B cell (primary cell): ENCODE results near the gene SEMA4F. TPM values are rescaled to one million over a fixed set of nuclear protein-coding genes. Genes with fewer than 3 reads are reported as not detected.

Source experiments
- ATAC-seq: fragments of 200-7000 bp; cut with Tn5 transposase; one replicate; pipeline ENCODE4 v1.10.0; 2021; ENCODE audit warnings: low read depth, mild to moderate bottlenecking, moderate number of reproducible peaks, moderate library complexity
- CTCF ChIA-PET: fragments of 350-600 bp; sonication (Branson Sonifier 250); formaldehyde crosslinking; loops from one replicate; lab custom pipeline; 2021; ENCODE audit warnings: antibody characterized with exemption, inconsistent platforms; lab: Charles Lee
- POLR2A ChIA-PET: fragments of 350-600 bp; sonication (Branson Sonifier 250); formaldehyde crosslinking; loops from one replicate; lab custom pipeline; 2021; ENCODE audit warnings: antibody characterized with exemption; lab: Charles Lee
- DNase-seq: peaks from one replicate; pipeline ENCODE4 v3.0.0; 2013
- H2AFZ ChIP-seq: 2 replicates; pipeline ENCODE4 v1.6.1; 2012; ENCODE audit warnings: mild to moderate bottlenecking, low read depth, low read length; ENCODE audit not compliant: insufficient read depth, poor library complexity, severe bottlenecking
- H3K27ac ChIP-seq, 2 donors: 1 replicate in 1 of 2; 2 replicates in 1 of 2; pipeline ENCODE4 v1.5.1; 2012 to 2013; ENCODE audit warnings: low read length in 2 of 2, mild to moderate bottlenecking in 2 of 2, moderate library complexity in 1 of 2
- H3K27me3 ChIP-seq, 4 experiments: fragments of 200-600 bp in 1 of 4; sonication (generic) in 1 of 4; replicated peaks in 1 of 4; 1 replicate in 2 of 4; 2 replicates in 2 of 4; pipeline versions ENCODE4 v1.6.1 to v1.7.0; 2013 to 2016; ENCODE audit warnings: low read length in 3 of 4, mild to moderate bottlenecking in 2 of 4, mixed read lengths in 1 of 4, moderate library complexity in 1 of 4; ENCODE audit not compliant: insufficient read depth in 4 of 4, control insufficient read depth in 3 of 4; ENCODE audit errors: control extremely low read depth in 1 of 4
- H3K36me3 ChIP-seq, 2 experiments: replicated peaks in 1 of 2; 1 replicate in 1 of 2; 2 replicates in 1 of 2; pipeline versions ENCODE4 v1.6.1 to v1.7.1; 2013; ENCODE audit warnings: low read length in 1 of 2; ENCODE audit not compliant: insufficient read depth in 2 of 2, control insufficient read depth in 1 of 2; ENCODE audit errors: control extremely low read depth in 1 of 2, extremely low read depth in 1 of 2
- H3K4me1 ChIP-seq, 2 donors: fragments of 200-600 bp in 1 of 2; sonication (generic) in 1 of 2; 1 replicate in 1 of 2; 2 replicates in 1 of 2; pipeline versions ENCODE4 v1.5.1 to v1.6.1; 2013 to 2017; ENCODE audit warnings: low read length in 2 of 2; ENCODE audit not compliant: control insufficient read depth in 2 of 2, insufficient read depth in 2 of 2
- H3K4me2 ChIP-seq: replicated peaks from 2 replicates; pipeline ENCODE3; 2012; ENCODE audit warnings: mild to moderate bottlenecking, low read depth, low read length; ENCODE audit not compliant: poor library complexity, severe bottlenecking
- H3K4me3 ChIP-seq, 5 experiments: fragments of 200-600 bp in 1 of 5; sonication (generic) in 1 of 5; 1 replicate in 3 of 5; 2 replicates in 2 of 5; pipeline versions ENCODE4 v1.5.1 to v1.7.0; 2011 to 2016; ENCODE audit warnings: low read length in 4 of 5, mild to moderate bottlenecking in 4 of 5, low read depth in 2 of 5, control low read depth in 1 of 5, moderate library complexity in 1 of 5; ENCODE audit not compliant: insufficient read depth in 1 of 5; ENCODE audit errors: control extremely low read depth in 1 of 5, extremely low read depth in 1 of 5
- H3K79me2 ChIP-seq: fragments of 200-600 bp; sonication (generic); one replicate; pipeline ENCODE4 v1.6.0; 2016; ENCODE audit warnings: low read length; ENCODE audit not compliant: control insufficient read depth, insufficient read depth
- H3K9ac ChIP-seq: fragments of 200-600 bp; sonication (generic); 2 replicates; pipeline ENCODE4 v1.6.1; 2017; ENCODE audit warnings: mild to moderate bottlenecking, low read length, moderate library complexity
- H3K9me3 ChIP-seq, 3 donors: one replicate each; pipeline versions ENCODE4 v1.6.1 to v1.7.1; 2013; ENCODE audit warnings: low read length in 2 of 3; ENCODE audit not compliant: control insufficient read depth in 2 of 3, insufficient read depth in 1 of 3; ENCODE audit errors: control extremely low read depth in 1 of 3
- H4K20me1 ChIP-seq: 2 replicates; pipeline ENCODE4 v1.6.0; 2012; ENCODE audit warnings: mild to moderate bottlenecking, low read length; ENCODE audit not compliant: insufficient read depth, control insufficient read depth, poor library complexity, severe bottlenecking
- H3K27ac Mint-ChIP-seq: one replicate; pipeline ENCODE4 v1.8.0; 2021; ENCODE audit warnings: mixed read lengths
- H3K27me3 Mint-ChIP-seq: one replicate; pipeline ENCODE4 v1.8.0; 2021; ENCODE audit warnings: mixed read lengths
- H3K4me1 Mint-ChIP-seq: one replicate; pipeline ENCODE4 v1.8.0; 2021; ENCODE audit warnings: mixed read lengths
- H3K4me3 Mint-ChIP-seq: one replicate; pipeline ENCODE4 v1.8.0; 2021; ENCODE audit warnings: mixed read lengths
- H3K9me3 Mint-ChIP-seq: one replicate; pipeline ENCODE4 v1.8.0; 2022; ENCODE audit warnings: mixed read lengths; ENCODE audit not compliant: insufficient read depth
- EZH2 ChIP-seq: IDR thresholded peaks from 2 replicates; pipeline ENCODE4 v1.6.1; 2012; ENCODE audit warnings: borderline replicate concordance, low read depth, mild to moderate bottlenecking, moderate library complexity, low read length; ENCODE audit not compliant: insufficient read depth, poor library complexity, severe bottlenecking
- WGBS: methylation state at CpG from one replicate; pipeline ENCODE4 v1.1.5; 2013; ENCODE audit warnings: missing lambda C conversion rate; ENCODE audit not compliant: insufficient coverage; 5-methylcytosine and 5-hydroxymethylcytosine counted together
- intact Hi-C: fragments of 100-400 bp; cut with micrococcal nuclease; formaldehyde crosslinking; loops from one replicate; pipeline ENCODE4 v1.10.0; 2022
- polyA plus RNA-seq: library from polyadenylated mRNA; depleted of rRNA; stranded (reverse); fragments of >200 nt; gene quantifications from 2 replicates; pipeline ENCODE4 v1.2.3, GENCODE V29; 2012
- total RNA-seq, 2 donors: library from RNA; stranded (reverse); fragments of 120-200 nt in 1 of 2; gene quantifications; 1 replicate in 1 of 2; 2 replicates in 1 of 2; pipeline versions ENCODE4 v1.2.3 to v1.2.4, GENCODE V29; 2013 to 2022
- TF ChIP-seq, protein P1 (sequence below): fragments of 200-600 bp; IDR thresholded peaks from one replicate; pipeline ENCODE4 v1.8.0; 2022; ENCODE audit warnings: antibody characterized with exemption, mild to moderate bottlenecking

SEMA4F gene
- total and polyA plus RNA-seq, 2 donors (not counting 1 experiment from before 2014, with no cell fraction given): 5.4 to 19.3 TPM

DNA sequence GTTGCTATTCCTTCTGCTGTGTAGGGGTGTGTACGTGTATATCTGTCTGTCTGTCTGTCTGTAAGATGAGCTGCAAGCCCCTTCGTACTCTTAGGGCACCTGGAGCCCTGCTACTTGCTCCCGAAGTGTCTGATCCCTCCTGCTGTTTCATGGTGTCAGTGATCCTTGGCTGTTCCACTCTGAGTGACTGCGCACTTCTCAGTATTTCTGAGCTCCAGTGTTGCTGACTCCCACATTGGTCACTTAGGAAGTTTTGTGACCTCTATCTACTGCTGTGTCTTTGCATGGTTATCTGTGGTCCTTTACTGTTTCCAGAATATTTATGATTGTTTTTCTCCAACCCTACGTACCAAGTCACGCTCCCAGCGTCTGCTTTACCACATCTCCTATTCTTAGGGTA is 16.2 kb downstream of the SEMA4F start:
- Mint-ChIP-seq H3K4me3 (no peak overlapping the region), H3K27me3 (no peaks in the 10 kb centered on the region), H3K9me3 (no peaks in the 10 kb centered on the region), H3K4me1 (no peaks in the 10 kb centered on the region), H3K27ac (no peak overlapping the region)
- H3K9ac ChIP-seq: no peak overlapping the region
- no peak overlapping the region for H3K4me2 ChIP-seq
- no peaks in the 10 kb centered on the region for H3K79me2 ChIP-seq
- H3K36me3 ChIP-seq: peaks cover 0 to 14% of the 10 kb centered on the region in 2 experiments
- intact Hi-C loops: no loop called here
- H3K4me1 ChIP-seq: no peaks in the 10 kb centered on the region
- no peaks in the 10 kb centered on the region for H3K27me3 ChIP-seq
- ChIA-PET CTCF (no interaction called here), POLR2A (no interaction called here)
- 96% methylated on average over 4 of the region's 7 CpGs for WGBS
- no peak overlapping the region for H2AFZ ChIP-seq
- DNase-seq: no peak
- ATAC-seq: no peak
- H3K4me3 ChIP-seq: no peak overlapping the region
- H3K27ac ChIP-seq: no peak overlapping the region
- H3K9me3 ChIP-seq: no peaks in the 10 kb centered on the region
- no peak for TF ChIP-seq EZH2
- TF ChIP-seq, protein P1, sequence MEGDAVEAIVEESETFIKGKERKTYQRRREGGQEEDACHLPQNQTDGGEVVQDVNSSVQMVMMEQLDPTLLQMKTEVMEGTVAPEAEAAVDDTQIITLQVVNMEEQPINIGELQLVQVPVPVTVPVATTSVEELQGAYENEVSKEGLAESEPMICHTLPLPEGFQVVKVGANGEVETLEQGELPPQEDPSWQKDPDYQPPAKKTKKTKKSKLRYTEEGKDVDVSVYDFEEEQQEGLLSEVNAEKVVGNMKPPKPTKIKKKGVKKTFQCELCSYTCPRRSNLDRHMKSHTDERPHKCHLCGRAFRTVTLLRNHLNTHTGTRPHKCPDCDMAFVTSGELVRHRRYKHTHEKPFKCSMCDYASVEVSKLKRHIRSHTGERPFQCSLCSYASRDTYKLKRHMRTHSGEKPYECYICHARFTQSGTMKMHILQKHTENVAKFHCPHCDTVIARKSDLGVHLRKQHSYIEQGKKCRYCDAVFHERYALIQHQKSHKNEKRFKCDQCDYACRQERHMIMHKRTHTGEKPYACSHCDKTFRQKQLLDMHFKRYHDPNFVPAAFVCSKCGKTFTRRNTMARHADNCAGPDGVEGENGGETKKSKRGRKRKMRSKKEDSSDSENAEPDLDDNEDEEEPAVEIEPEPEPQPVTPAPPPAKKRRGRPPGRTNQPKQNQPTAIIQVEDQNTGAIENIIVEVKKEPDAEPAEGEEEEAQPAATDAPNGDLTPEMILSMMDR: no peak
- no peaks in the 10 kb centered on the region for H4K20me1 ChIP-seq

GRCh38 chr2:74671479-74671878 is 17.4 kb downstream of the SEMA4F start:
- no peaks in the 10 kb centered on the region for H3K27me3 Mint-ChIP-seq

More at GRCh38 chr2:74671479-74671878, 17.4 kb downstream of the SEMA4F start:
- DNase-seq: no peak
- no peak overlapping the region for H2AFZ ChIP-seq
- no peak overlapping the region for H3K27ac ChIP-seq
- Mint-ChIP-seq H3K27ac (no peak overlapping the region), H3K4me1 (no peaks in the 10 kb centered on the region), H3K9me3 (no peaks in the 10 kb centered on the region), H3K4me3 (no peak overlapping the region)
- no peaks in the 10 kb centered on the region for H4K20me1 ChIP-seq
- H3K79me2 ChIP-seq: no peaks in the 10 kb centered on the region
- H3K4me2 ChIP-seq: no peak overlapping the region
- no peak overlapping the region for H3K4me3 ChIP-seq
- intact Hi-C loops: no loop called here
- CTCF ChIA-PET: no interaction called here
- POLR2A ChIA-PET: no interaction called here
- ATAC-seq: no peak
- H3K36me3 ChIP-seq: peaks cover 0 to 25% of the 10 kb centered on the region in 2 experiments
- TF ChIP-seq EZH2: no peak
- TF ChIP-seq, protein P1: no peak
- no peaks in the 10 kb centered on the region for H3K4me1 ChIP-seq
- H3K9me3 ChIP-seq: no peaks in the 10 kb centered on the region
- H3K27me3 ChIP-seq: no peaks in the 10 kb centered on the region
- no peak overlapping the region for H3K9ac ChIP-seq
